Skeletal muscle satellite cell (primary cell): ENCODE results near the gene ARAF.

Source experiments
- H3K27me3 ChIP-seq: 2 replicates; pipeline ENCODE4 v1.7.0; 2013; ENCODE audit warnings: low read length; ENCODE audit not compliant: control insufficient read depth, insufficient read depth
- H3K36me3 ChIP-seq: 2 replicates; pipeline ENCODE4 v1.7.0; 2013; ENCODE audit warnings: mild to moderate bottlenecking, control low read depth, low read length; ENCODE audit not compliant: insufficient read depth
- H3K4me1 ChIP-seq: 2 replicates; pipeline ENCODE4 v1.7.0; 2013; ENCODE audit warnings: low read length; ENCODE audit not compliant: control insufficient read depth, insufficient read depth
- H3K4me2 ChIP-seq: 2 replicates; pipeline ENCODE4 v1.7.0; 2013; ENCODE audit warnings: mild to moderate bottlenecking, low read length
- H3K4me3 ChIP-seq: 2 replicates; pipeline ENCODE4 v1.7.0; 2013; ENCODE audit warnings: low read length
- H3K9ac ChIP-seq: 2 replicates; pipeline ENCODE4 v1.7.0; 2013; ENCODE audit warnings: mild to moderate bottlenecking, low read depth, low read length, moderate library complexity
- H3K9me3 ChIP-seq: replicated peaks from 2 replicates; pipeline ENCODE4 v1.7.0; 2013; ENCODE audit warnings: mild to moderate bottlenecking, control low read depth, low read length

ARAF gene

DNA sequence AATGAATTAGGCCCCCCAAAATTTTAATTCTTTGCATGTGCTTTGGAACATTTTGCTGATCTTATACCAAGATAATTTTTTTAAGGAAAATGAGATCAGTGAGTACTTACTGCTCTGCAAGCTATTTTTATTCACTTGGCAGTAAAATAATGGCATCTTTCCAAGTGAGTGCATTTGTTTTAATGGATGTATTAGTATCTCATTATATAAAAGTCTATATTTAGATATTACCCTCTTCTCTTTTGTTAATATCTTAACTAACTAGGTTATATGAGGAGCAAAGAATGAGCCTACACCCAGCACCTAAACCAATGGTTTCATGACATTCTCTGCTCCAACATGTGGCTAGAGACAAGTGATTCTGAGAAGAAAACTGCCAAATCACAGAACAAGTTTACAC lies 21.1 kb upstream of the ARAF start:
- no peak overlapping the region for H3K4me2 ChIP-seq
- peaks cover 8% of the 10 kb centered on the region for H3K4me1 ChIP-seq
- H3K9ac ChIP-seq: no peak overlapping the region
- H3K36me3 ChIP-seq: no peaks in the 10 kb centered on the region
- no peak overlapping the region for H3K4me3 ChIP-seq
- no peaks in the 10 kb centered on the region for H3K9me3 ChIP-seq
- H3K27me3 ChIP-seq: no peaks in the 10 kb centered on the region

DNA sequence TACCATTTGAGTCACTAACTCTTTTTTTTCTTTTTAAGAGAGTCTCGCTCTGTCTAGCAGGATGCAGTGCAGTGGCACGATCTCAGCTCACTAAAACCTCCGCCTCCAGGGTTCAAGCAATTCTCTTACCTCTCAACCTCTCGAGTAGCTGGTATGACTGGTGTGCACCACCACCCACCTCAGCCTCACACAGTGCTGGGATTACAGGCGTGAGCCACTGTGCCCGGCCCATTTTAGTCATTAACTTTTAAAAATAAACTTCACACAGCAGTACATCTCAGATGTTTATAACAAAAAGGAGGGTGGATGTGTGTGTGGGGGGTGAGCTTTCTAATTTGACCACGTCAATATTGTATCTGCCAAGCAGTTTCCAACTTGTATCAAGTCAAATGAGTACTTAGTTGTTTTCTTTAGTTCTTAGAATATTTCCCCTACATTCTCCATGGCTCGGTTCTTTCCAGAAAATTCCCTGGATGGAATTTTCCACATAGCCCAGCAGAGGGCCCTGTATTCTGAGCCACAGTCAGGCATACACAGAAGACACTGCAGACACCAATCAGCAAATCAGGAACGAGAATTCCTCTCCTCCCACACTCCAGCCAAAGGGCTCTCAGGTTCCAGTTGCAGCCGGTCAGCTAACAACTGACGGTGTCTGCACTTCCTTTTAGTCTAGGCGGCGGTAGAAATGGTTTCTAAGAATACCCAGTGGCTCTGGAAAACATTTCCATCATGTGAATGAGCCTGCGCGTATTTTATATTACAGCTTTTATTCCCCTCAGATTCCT lies 20.1 kb upstream of the ARAF start:
- Histone ChIP-seq H3K36me3 (no peaks in the 10 kb centered on the region), H3K27me3 (no peaks in the 10 kb centered on the region), H3K4me3 (no peak overlapping the region), H3K4me2 (peak overlapping the region; percentile 70), H3K4me1 (peaks cover 8% of the 10 kb centered on the region), H3K9me3 (no peaks in the 10 kb centered on the region), H3K9ac (peak overlapping the region; percentile 68)

DNA sequence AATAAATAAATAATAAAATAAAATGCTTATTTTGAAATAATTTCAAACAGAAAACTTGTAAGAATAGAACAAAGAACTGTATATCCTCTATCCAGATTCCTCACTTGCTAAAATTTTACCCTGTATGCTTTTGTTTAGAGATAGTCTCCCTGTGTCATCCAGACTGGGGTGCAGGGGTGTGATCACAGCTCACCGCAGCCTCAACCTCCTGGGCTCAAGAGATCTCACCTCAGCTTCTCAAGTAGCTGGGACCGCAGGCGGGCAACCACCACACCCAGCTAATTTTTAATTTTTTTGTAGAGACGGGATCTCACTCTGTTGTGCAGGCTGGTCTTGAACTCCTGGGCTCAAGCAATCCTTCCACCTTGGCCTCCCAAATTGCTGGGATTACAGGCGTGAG lies 17.5 kb upstream of the ARAF start:
- Histone ChIP-seq H3K4me2 (no peak overlapping the region), H3K4me3 (no peak overlapping the region), H3K27me3 (no peaks in the 10 kb centered on the region), H3K9ac (no peak overlapping the region), H3K4me1 (peaks cover 8% of the 10 kb centered on the region), H3K36me3 (no peaks in the 10 kb centered on the region), H3K9me3 (no peaks in the 10 kb centered on the region)

DNA sequence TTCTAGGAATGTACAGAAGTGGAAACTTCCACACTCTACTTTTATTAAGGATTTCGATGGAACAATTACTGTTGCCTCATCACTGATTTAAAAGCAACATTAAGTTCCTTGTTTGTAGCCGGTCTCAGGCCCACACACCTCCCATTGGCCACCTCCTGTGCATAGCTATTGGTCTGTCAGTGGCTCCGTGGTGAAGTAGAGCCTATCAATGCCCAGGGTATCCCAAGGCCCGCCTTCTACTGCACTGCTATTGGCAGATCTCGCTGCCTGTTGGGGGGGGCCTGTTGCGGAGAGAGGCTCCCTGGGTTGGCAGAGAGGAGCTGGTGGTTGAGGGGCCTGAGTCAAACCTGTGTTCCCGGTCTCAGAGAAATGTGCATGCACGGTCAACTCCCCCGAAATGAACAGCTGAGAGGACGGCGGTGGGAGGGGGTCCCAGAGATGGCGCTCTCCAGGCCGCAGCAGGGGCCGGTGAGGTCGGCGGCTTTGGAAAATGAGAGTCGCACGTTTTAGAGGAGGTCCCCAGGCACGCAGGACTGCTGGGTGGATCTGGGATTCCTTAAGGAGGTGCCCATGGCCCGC lies 4.9 kb upstream of the ARAF start:
- Histone ChIP-seq H3K36me3 (no peaks in the 10 kb centered on the region), H3K4me3 (peak overlapping the region; percentile 73), H3K4me2 (peak overlapping the region; percentile 80), H3K4me1 (no peaks in the 10 kb centered on the region), H3K9me3 (no peaks in the 10 kb centered on the region), H3K27me3 (no peaks in the 10 kb centered on the region), H3K9ac (peak overlapping the region; percentile 72)

DNA sequence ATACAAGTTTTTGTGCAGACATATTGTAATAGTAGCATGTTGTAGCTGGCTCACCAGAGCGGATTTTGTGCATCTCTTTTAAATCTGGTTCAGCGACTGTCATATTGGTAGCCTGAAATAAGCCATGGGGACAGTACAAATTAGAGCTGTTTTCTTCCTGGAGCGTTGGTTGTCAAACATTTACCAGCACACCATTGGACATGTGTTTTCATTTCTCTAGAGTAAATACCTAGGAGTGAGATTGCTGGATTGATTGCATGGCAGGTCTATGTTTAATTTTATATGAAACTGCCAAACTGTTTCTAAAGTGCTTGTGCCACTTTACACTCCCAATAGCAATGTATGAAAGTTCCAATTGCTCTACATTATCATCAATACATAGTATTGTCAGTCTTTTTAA lies 2.6 kb upstream of the ARAF start:
- H3K9me3 ChIP-seq: no peaks in the 10 kb centered on the region
- H3K36me3 ChIP-seq: peaks cover 5% of the 10 kb centered on the region

DNA sequence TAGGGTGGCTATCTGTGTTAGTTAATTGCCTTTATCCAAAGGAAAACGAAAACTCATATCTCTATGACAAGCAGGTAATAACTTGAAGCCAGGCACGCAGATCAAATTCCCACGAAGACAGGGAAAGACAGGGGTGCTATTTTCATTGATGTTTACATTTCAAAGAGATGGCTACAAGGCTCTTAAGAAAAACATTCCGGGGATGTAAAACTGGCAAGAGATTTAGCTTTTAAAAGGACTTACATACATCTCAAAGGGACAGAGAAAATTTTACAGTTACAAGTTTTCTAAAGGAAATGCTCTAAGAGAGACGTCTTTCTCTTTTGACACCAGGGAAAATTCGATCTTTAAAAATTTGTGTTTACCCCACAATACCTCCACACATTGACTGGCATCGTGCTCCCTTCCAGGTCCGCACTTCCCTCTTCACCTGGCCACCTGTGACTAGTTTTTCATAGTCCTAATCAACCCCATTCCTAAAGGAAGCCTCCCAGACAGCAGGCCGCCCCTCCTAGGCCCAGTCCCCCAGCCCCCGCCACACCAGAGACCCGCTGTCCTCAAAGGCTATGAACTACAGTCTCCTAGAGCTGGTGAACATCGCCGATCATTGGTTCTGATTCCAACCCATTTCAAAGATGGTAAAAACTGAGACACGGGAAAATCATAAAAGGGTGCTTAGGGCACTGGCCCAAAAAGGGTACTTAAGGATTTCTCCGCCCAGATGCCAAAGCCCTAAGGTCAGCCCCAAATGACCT lies 649 bp upstream of the ARAF start:
- no peaks in the 10 kb centered on the region for H3K27me3 ChIP-seq
- peak overlapping the region; percentile 84 for H3K4me3 ChIP-seq
- H3K9me3 ChIP-seq: no peaks in the 10 kb centered on the region
- peaks cover 18% of the 10 kb centered on the region for H3K4me1 ChIP-seq
- H3K9ac ChIP-seq: peak overlapping the region; percentile 94
- H3K36me3 ChIP-seq: peaks cover 18% of the 10 kb centered on the region
- H3K4me2 ChIP-seq: peak overlapping the region; percentile 80

More for the DNA sequence above, 2.6 kb upstream of the ARAF start:
- Histone ChIP-seq H3K4me3 (no peak overlapping the region), H3K4me1 (peaks cover 8% of the 10 kb centered on the region), H3K9ac (no peak overlapping the region), H3K4me2 (no peak overlapping the region), H3K27me3 (no peaks in the 10 kb centered on the region)

DNA sequence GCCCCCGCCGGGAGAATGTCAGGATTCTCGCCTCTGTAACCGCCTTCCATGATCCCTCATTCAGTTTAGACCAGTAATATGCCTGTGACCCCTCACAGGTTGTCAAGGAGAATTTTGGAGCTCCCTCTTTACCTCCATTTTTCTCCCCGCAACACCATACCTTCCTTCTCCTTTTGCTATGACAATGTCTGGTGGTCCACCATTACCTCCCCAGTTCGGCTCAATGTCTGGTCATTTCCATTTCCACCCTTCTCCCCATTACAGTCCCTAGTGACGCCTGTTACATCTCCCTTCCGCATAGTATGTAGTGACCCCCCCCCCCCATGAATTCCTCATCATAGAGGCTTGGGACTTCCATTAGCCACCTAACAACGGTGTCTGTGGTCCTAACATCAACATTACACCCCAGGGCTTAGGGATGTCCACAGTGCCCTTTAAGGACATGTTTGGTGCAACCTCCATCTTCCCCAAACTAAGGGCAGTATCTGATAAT lies 700 bp downstream of the ARAF start:
- H3K36me3 ChIP-seq: peaks cover 18% of the 10 kb centered on the region
- peak overlapping the region; percentile 84 for H3K4me3 ChIP-seq
- H3K4me1 ChIP-seq: peaks cover 18% of the 10 kb centered on the region
- no peaks in the 10 kb centered on the region for H3K9me3 ChIP-seq
- no peaks in the 10 kb centered on the region for H3K27me3 ChIP-seq
- peak overlapping the region; percentile 90 for H3K4me2 ChIP-seq
- peak overlapping the region; percentile 94 for H3K9ac ChIP-seq

DNA sequence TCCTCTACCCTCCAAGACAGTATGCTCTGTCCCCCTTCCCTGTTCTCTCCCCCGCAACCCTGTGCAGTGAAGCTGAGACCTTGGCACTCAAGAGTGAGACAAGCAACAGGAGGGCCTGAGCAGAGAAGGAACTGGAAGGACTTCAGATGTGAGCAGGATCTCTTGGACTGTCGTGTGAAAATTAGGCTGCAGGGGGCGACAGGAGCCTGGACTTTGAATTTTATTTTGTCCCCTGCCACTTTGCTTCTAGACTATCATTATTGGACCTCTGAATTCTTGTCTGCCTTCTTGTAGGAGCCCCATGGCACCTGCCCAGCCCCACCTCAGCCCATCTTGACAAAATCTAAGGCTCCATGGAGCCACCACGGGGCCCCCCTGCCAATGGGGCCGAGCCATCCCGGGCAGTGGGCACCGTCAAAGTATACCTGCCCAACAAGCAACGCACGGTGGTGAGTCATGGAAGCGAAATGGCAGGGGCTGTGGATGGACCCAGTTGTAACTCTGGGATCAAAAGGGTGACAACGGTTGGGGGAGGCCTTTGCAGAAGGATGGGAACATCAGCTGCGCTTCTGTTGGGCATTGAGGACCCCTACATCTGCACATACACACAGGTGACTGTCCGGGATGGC lies 1.7 kb downstream of the ARAF start:
- H3K4me1 ChIP-seq: peaks cover 18% of the 10 kb centered on the region
- H3K4me2 ChIP-seq: peak overlapping the region; percentile 27
- H3K27me3 ChIP-seq: no peaks in the 10 kb centered on the region
- no peak overlapping the region for H3K4me3 ChIP-seq
- no peaks in the 10 kb centered on the region for H3K9me3 ChIP-seq
- no peak overlapping the region for H3K9ac ChIP-seq
- peaks cover 19% of the 10 kb centered on the region for H3K36me3 ChIP-seq

DNA sequence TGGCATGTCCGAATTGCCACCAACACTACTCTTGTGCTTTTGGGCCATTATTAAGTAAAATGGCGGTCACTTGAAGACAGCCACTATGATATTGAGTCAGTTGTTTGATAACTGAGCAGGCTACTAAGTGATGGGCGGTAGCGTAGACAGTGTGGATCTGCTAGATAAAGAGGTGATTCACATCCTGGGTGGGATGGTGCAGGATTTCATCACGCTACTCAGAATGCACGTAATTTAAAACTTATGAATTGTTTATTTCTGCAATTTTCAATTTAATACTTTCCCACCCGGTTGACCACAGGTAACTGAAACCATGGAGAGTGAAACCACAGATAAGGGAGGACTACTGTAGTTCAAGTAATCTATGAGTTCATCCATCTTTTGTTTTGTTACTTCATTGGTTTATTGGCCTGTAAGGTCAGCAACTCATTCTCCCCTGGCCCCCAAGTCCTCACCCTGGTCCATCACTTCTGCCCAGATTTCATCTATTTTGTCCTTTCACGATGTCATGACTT lies 2.9 kb downstream of the ARAF start:
- Histone ChIP-seq H3K27me3 (no peaks in the 10 kb centered on the region), H3K4me1 (peaks cover 18% of the 10 kb centered on the region), H3K9me3 (no peaks in the 10 kb centered on the region), H3K4me2 (peak overlapping the region; percentile 39), H3K4me3 (no peak overlapping the region), H3K36me3 (peaks cover 30% of the 10 kb centered on the region), H3K9ac (no peak overlapping the region)

DNA sequence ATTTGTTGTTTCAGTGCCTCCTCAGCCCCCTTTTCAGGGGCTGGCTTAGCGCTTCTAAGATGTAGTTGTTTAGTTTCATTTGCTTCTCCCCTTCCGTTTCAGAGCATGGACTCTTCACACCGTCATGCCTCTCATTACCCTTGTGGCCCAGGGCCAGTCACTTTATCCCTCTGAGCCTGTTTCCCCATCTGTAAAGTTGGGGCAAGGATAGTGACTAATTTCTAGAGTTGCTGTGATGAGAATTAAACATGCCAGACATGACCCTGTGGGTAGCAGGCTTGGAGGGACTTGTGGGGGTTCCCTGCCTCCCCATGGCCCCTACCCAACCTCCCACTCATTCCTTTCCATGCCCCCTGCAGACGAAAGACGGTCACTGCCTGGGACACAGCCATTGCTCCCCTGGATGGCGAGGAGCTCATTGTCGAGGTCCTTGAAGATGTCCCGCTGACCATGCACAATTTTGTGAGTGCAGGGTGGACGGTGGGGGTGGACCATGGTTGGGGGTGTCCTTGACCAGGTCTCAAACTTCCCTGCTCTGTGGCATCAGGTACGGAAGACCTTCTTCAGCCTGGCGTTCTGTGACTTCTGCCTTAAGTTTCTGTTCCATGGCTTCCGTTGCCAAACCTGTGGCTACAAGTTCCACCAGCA lies 3.6 kb downstream of the ARAF start:
- H3K36me3 ChIP-seq: peaks cover 30% of the 10 kb centered on the region

More for the DNA sequence above, 3.6 kb downstream of the ARAF start:
- Histone ChIP-seq H3K4me2 (no peak overlapping the region), H3K27me3 (no peaks in the 10 kb centered on the region), H3K4me3 (no peak overlapping the region), H3K9me3 (no peaks in the 10 kb centered on the region), H3K9ac (no peak overlapping the region), H3K4me1 (peaks cover 18% of the 10 kb centered on the region)
